Measurements from ENCODE around the gene PDK1.

GRCh38 chr2:172516299-172516698 is 39.6 kb upstream of the PDK1 start:
- TF ChIP-seq CTCF (IDR thresholded peaks at IDR 0.05) (no peak), POLR2A (IDR thresholded peaks at IDR 0.05) (no peak)

All from heart left ventricle (tissue), 13 donors.